GM18861 (cell line): Measurements from ENCODE around the gene TRPV4.

ENCODE experiments used
- ATAC-seq: cut with Tn5 transposase; IDR thresholded peaks from one replicate; pipeline ENCODE4 v1.9.1; 2021; ENCODE audit not compliant: unreplicated experiment

Gene TRPV4

GRCh38 chr12:109764776-109765445, 68.3 kb downstream of the TRPV4 start:
- ATAC-seq: no peak

GRCh38 chr12:109764123-109764522, 69.1 kb downstream of the TRPV4 start:
- no peak for ATAC-seq

DNA sequence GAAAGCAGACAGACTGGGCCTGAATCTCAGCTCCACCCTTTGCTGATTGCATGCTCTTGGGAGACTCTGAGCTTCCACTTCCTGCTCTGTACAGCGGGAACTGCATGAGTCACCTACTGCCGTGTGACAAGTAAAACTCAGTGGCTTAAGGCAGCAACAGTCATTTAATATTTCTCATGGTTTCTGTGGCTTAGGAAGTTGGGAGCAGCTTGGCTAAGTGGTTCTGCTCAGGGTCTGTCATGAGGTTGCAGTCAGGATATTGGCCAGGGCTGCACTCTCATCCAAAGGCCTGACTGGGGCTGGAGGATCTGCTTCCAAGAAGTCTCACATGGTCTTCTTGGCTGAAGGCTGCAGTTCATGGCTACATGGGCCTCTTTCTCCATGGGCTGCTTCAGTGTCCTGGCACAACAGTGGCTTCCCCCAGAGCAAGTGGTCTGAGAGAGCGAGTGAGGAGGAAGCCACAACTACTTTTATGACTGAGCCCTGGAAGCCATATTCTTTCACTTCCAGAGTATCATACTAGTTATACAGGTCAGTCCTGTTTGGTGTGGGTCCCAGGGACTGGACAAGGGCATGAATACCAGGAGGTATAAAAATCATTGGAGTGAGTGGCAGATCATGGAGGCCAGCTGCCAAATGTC, 69.9 kb downstream of the TRPV4 start:
- ATAC-seq: no peak

- no peak for ATAC-seq
Measured at GRCh38 chr12:109762673-109763191, 70.5 kb downstream of the TRPV4 start.

- no peak for ATAC-seq
Measured at GRCh38 chr12:109762071-109762672, 71.0 kb downstream of the TRPV4 start.

DNA sequence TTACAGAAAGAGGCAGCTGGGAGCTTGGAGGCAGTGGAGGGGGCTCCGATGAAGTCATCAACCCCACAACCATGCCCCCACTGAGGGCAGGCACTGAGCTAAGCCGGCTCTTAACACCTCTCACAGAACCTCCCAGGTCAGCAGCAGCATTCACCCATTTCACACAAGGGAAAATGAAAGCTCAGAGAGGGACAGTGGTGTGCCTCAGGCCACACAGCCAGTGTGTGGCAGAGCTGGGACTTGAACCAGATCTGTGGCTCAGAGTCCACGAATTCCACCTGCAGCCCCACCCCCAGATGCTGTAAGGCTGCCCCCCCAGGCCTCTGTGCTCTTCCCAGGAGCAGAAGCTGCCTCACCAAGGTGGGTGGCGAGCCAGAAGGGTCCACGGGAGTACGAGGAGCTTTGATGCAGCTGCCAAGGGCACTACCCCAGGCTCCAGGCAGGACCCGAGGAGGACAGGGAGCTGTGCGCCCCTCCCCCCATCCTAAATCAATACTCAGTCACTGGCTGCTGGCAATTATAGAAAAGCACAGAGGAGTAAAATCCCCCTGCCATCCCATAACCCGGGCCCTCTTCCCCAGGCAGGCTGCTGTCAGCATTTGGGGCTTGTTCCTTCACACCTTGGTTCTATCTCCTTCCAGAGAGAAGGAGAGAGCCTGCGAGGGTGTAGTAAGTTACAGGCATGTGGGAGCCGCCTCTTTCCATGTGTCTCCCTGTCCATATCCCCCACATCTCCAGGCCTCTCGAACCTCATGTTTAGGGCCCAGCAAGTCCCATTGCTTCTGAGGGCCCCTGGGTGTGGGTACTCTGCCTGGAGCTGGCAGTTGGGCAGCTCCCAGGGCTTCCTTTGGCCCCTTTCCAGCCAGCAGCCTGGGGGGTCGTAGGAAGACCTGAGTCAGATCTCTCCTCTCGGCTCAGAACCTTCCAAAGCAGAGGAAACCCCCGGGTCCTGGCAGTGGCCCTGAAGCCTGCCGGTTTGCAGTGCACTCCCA, 72.0 kb downstream of the TRPV4 start:
- ATAC-seq: no peak

GRCh38 chr12:109760031-109760929, 72.9 kb downstream of the TRPV4 start:
- no peak for ATAC-seq

- ATAC-seq: no peak
Measured at GRCh38 chr12:109759595-109759994, 73.6 kb downstream of the TRPV4 start.

DNA sequence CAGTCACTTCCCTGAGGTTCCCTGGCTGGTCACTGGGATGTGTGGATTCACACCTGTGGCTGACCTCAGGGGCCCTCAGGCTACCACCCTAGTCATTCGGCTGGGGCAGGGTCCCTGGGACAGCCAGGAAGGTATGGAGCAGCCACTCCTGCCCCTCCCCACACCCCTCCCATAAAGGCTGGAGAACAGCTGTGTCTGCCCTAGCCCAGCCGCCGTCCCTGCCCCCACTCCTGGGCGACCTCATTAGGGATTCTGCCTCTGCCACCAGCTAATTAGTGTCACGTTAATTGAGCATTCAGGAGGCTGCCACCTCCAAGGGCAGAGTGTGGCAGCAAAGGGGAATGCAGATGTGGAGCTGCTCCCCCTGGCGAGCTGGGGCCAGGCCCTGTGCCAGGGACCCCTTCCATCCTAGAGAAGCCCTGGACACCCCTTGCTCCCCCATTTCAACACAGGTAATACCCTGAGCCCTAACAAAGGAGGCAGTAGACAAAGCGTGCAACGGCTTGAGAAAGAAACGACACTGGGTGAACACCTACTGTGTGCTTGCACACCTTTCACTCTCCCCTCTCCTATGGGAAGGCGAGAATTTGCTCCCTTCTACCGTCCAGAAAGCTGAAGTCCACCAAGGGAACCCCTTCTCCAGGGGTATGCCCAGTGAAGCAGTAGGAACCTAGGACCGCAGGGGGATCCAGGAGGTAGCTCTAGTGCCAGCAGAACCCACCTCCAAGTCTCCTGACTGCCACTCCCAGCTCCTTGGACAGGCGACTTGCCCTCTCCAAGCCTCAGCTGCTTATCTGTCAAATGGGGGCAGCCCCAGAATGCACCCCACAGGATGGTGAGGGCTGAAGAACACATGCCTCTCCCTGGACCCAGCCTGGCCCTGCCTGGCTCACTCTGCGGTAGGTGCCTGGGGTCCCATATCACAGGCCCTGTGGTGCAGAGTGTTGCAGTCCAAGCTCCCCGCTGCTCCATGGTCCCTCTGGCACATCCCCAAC, 74.5 kb downstream of the TRPV4 start:
- ATAC-seq: no peak

DNA sequence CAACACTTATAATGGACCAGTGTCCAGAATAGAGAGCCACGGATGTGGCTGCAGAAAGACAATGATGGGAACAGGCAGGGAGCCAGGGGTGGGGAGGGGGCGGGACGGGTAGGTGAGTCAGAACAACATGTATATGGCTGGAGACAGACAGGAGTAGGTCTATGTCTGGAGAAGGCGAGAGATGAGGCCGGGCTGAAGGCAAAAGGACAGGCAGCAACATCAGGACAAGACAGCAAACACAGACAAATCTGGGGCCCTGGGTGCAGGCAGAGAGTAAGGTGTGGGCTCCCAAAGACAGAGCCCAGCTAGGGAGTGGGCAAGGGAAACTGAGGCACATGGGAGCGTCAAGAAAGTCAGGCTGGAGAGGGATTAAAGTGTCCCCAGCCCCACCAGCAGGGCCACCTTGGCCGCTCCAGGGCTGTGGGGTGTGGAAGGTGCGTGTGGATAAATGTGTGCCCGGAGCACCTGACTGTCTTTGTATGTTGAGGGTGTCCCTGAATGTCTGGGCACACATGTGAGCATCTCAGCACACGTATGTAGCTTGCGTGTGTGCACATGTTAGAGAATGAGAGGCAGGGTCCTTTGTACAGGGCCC, 75.4 kb downstream of the TRPV4 start:
- no peak for ATAC-seq

- no peak for ATAC-seq
Measured at GRCh38 chr12:109756457-109756856, 76.7 kb downstream of the TRPV4 start.

- ATAC-seq: no peak
Measured at GRCh38 chr12:109753959-109754358, 79.2 kb downstream of the TRPV4 start.

- no peak for ATAC-seq
Measured at GRCh38 chr12:109753054-109753401, 80.2 kb downstream of the TRPV4 start.

DNA sequence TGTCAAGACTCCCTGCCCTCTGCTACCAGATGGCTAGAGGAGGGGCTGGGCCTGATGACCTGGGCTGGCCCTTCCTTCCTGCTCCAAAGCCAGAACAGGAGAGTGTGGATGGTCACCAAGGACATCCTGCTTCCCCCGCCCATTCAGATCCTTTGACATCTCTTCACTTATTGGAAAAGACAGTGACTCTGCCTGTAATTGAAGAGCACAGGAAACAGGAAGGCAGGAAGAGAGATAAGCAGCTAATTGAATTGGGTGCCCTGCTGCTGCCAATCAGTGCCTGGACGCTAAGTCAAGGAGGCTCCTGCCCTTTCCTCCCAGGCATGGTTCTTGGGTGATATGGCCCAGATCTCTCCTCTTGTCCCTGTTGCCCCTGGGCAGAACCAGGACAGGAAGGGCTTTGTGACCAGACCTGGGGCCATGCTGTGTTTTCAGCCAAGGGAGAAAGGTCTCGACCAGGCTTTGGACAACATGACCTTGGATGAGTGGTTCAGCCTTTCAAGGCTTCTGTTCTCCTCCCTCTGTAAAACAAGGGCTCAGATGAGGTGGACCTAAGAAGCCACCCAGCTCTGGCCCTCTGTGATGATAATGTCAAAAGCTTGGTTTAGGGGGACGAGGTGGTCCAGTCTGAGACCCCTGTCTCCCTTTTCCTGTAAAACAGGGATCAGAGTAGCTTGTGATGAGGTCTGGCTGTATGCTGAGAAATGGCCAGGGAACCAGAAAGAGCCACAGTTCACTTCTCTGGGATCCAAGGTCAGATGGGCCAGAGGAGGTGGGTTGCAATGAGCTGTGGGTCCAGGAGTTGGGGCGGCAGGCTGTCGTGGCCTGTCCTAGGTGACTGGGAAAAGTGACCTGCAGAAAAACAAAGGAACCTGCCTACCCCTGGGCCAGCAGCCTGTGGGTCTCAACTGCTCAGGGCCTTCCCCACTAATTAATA, 80.8 kb downstream of the TRPV4 start:
- no peak for ATAC-seq

GRCh38 chr12:109744986-109745942, 87.9 kb downstream of the TRPV4 start:
- ATAC-seq: no peak

DNA sequence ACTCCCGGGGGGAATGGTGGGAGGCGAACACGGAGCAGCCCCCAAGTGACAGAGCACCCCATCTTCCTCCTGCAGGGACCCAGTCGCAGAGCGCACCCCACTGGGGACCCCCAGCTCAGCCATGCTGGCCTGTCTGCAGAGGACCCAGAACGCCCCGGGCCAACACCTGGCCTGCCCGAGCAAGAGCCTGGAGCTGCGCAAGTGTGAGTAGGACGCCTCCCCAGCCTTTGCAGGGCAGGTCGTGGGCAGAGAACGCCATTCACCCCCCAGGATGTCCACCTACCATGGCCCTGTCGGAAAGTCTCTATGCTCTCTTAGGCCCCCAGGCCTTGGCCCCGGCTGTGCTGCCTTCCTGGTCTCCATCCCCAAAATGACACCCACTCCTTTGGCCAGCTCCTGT, 89.2 kb downstream of the TRPV4 start:
- no peak for ATAC-seq
